Loucy (cell line): ENCODE measurements around the gene HS6ST1.

Source experiments
- H2AFZ ChIP-seq: fragments of 200-600 bp; sonication (generic); 2 replicates; pipeline ENCODE4 v1.6.0; 2016; ENCODE audit warnings: antibody characterized with exemption, mild to moderate bottlenecking, low read length, moderate library complexity
- H3F3A ChIP-seq: fragments of 200-600 bp; 2 replicates; pipeline ENCODE4 v1.6.0; 2016; ENCODE audit warnings: antibody characterized with exemption, low read depth, mild to moderate bottlenecking
- H3K27me3 ChIP-seq: fragments of 200-600 bp; sonication (generic); 2 replicates; pipeline ENCODE4 v1.6.1; 2014; ENCODE audit warnings: low read length, mild to moderate bottlenecking; ENCODE audit not compliant: insufficient read depth, poor library complexity, severe bottlenecking
- H3K36me3 ChIP-seq: fragments of 200-600 bp; sonication (generic); 2 replicates; pipeline ENCODE4 v1.6.1; 2016; ENCODE audit warnings: low read length; ENCODE audit not compliant: insufficient read depth
- H3K4me1 ChIP-seq: fragments of 200-600 bp; sonication (generic); 2 replicates; pipeline ENCODE4 v1.5.1; 2014; ENCODE audit warnings: low read length, mild to moderate bottlenecking; ENCODE audit not compliant: insufficient read depth, poor library complexity, severe bottlenecking
- H3K4me2 ChIP-seq: fragments of 200-600 bp; sonication (generic); 2 replicates; pipeline ENCODE4 v1.6.0; 2014; ENCODE audit warnings: antibody characterized with exemption, low read length, low read depth, mild to moderate bottlenecking; ENCODE audit not compliant: poor library complexity, severe bottlenecking
- H3K4me3 ChIP-seq: fragments of 200-600 bp; sonication (generic); 2 replicates; pipeline ENCODE4 v1.5.1; 2014; ENCODE audit warnings: low read length, mild to moderate bottlenecking, mixed read lengths; ENCODE audit not compliant: poor library complexity, severe bottlenecking
- H3K79me2 ChIP-seq: fragments of 200-600 bp; sonication (generic); 2 replicates; pipeline ENCODE4 v1.6.1; 2014; ENCODE audit warnings: low read length; ENCODE audit not compliant: insufficient read depth
- H3K9ac ChIP-seq: fragments of 200-600 bp; sonication (generic); 2 replicates; pipeline ENCODE4 v1.6.0; 2014; ENCODE audit warnings: mild to moderate bottlenecking, low read depth, low read length, moderate library complexity; ENCODE audit not compliant: poor library complexity, severe bottlenecking
- H3K9me2 ChIP-seq: fragments of 200-600 bp; sonication (generic); replicated peaks from 2 replicates; pipeline ENCODE4 v1.6.1; 2016; ENCODE audit warnings: low read depth, low read length, mixed read lengths
- H3K9me3 ChIP-seq: fragments of 200-600 bp; sonication (generic); 2 replicates; pipeline ENCODE4 v1.6.1; 2014; ENCODE audit warnings: mild to moderate bottlenecking, antibody characterized with exemption, low read length, low read depth; ENCODE audit not compliant: insufficient read depth
- H4K20me1 ChIP-seq: fragments of 200-600 bp; sonication (generic); 2 replicates; pipeline ENCODE4 v1.6.0; 2014; ENCODE audit warnings: antibody characterized with exemption, low read length, mild to moderate bottlenecking; ENCODE audit not compliant: insufficient read depth, poor library complexity, severe bottlenecking
- EZH2phosphoT487 ChIP-seq: fragments of 200-600 bp; IDR thresholded peaks from 2 replicates; pipeline ENCODE4 v1.6.1; 2018; ENCODE audit warnings: antibody characterized with exemption, mild to moderate bottlenecking, moderate library complexity, borderline replicate concordance
- TF ChIP-seq, protein P1 (sequence below): fragments of 200-600 bp; sonication (generic); conservative IDR thresholded peaks from 2 replicates; pipeline ENCODE4 v1.5.1; 2014; ENCODE audit warnings: mild to moderate bottlenecking, antibody characterized with exemption, low read length

Gene HS6ST1

DNA sequence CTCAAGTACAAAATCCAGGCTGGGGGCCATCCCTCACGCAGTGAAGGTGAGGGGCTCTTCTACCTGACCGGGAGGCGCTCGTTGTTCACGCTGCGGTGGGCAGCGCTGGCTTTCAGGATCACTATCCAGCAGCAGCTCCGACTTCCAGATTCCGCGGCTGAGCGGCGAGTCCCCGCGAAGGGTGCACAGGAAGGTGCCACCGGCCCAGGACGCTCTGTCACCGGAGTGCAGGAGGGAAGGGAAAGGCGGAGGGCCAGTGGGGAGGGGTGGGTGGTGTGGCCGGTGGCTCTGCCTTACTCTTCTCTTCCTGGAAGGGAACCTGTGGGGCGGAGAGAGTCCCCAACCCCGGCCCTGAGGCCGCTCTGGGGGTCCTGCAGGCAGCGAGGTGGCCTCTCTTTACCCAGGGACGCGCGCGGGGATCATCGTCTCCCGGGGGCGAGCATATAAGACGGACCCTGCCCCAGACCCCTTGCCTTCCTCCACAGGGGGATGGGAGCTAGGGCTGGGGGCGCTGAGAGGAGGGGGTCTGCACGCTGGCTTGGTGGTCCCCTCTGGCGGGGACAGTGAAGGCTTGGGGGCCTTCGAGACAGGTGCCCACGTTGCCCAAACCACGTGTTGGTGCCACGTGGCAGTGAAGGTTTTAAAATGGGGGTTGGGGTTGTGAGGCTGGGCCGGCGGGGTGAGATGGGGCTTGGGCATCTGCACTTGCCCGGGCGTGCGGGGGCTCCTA lies 26.9 kb upstream of the HS6ST1 start:
- Histone ChIP-seq H3K9me2 (no peaks in the 10 kb centered on the region), H2AFZ (no peak overlapping the region), H3K9ac (no peak overlapping the region), H4K20me1 (no peaks in the 10 kb centered on the region), H3K4me2 (no peak overlapping the region), H3K27me3 (no peaks in the 10 kb centered on the region), H3K79me2 (no peaks in the 10 kb centered on the region), H3K4me3 (no peak overlapping the region), H3F3A (no peaks in the 10 kb centered on the region), H3K9me3 (no peaks in the 10 kb centered on the region), H3K4me1 (no peaks in the 10 kb centered on the region), H3K36me3 (no peaks in the 10 kb centered on the region)
- TF ChIP-seq, protein P1, sequence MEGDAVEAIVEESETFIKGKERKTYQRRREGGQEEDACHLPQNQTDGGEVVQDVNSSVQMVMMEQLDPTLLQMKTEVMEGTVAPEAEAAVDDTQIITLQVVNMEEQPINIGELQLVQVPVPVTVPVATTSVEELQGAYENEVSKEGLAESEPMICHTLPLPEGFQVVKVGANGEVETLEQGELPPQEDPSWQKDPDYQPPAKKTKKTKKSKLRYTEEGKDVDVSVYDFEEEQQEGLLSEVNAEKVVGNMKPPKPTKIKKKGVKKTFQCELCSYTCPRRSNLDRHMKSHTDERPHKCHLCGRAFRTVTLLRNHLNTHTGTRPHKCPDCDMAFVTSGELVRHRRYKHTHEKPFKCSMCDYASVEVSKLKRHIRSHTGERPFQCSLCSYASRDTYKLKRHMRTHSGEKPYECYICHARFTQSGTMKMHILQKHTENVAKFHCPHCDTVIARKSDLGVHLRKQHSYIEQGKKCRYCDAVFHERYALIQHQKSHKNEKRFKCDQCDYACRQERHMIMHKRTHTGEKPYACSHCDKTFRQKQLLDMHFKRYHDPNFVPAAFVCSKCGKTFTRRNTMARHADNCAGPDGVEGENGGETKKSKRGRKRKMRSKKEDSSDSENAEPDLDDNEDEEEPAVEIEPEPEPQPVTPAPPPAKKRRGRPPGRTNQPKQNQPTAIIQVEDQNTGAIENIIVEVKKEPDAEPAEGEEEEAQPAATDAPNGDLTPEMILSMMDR, result no peak

DNA sequence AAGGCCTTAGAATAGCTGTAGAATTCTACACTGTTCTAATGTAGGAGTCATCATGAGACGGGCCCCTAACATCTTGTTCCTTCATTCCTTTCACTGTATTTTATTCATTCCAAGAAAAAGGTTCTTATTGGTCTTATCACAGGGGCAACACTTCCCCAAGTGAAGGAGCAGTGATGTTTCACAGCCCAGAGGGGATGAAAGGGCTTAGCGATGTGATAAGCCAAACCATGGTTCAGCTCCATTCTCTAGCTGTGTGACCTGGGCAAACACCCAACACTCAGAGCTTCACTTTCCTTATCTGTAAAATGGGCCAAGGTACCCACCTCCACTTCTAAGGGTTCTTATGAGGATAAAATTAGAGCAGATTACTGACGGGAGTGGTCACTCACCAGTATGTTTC lies 25.4 kb upstream of the HS6ST1 start:
- no peaks in the 10 kb centered on the region for H3F3A ChIP-seq
- no peak overlapping the region for H3K4me3 ChIP-seq
- no peaks in the 10 kb centered on the region for H3K36me3 ChIP-seq
- H3K9me2 ChIP-seq, result no peaks in the 10 kb centered on the region
- H2AFZ ChIP-seq, result no peak overlapping the region
- H3K9ac ChIP-seq, result no peak overlapping the region
- TF ChIP-seq, protein P1, result no peak
- TF ChIP-seq EZH2phosphoT487, result no peak
- H3K4me1 ChIP-seq, result peaks cover 4% of the 10 kb centered on the region
- no peaks in the 10 kb centered on the region for H4K20me1 ChIP-seq
- H3K4me2 ChIP-seq, result no peak overlapping the region
- no peaks in the 10 kb centered on the region for H3K79me2 ChIP-seq
- no peaks in the 10 kb centered on the region for H3K9me3 ChIP-seq
- no peaks in the 10 kb centered on the region for H3K27me3 ChIP-seq

DNA sequence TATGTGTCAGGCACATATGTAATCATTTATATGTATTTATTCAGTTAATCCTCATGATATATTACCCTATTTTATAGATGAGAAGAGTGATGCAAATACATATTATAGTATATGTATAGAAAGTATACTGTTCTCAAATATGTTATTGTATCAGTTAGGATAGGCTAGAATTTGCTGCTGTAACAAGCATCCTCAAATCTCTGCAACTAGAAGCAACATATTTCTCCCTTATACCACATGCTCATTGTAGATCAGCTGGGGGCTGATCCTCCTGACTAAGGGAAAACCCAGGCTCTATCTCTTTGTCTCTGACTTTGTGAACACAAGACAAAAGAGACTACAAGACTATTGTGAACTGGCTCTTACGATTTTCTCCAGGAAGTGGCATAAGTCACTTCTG lies 24.8 kb upstream of the HS6ST1 start:
- no peak overlapping the region for H3K9ac ChIP-seq

More for the DNA sequence above, 24.8 kb upstream of the HS6ST1 start:
- H3K4me2 ChIP-seq, result no peak overlapping the region
- H3K79me2 ChIP-seq, result no peaks in the 10 kb centered on the region
- TF ChIP-seq, protein P1, result no peak
- TF ChIP-seq EZH2phosphoT487, result no peak
- no peaks in the 10 kb centered on the region for H3K9me3 ChIP-seq
- no peak overlapping the region for H2AFZ ChIP-seq
- H3K4me1 ChIP-seq, result peaks cover 4% of the 10 kb centered on the region
- H3K9me2 ChIP-seq, result no peaks in the 10 kb centered on the region
- no peaks in the 10 kb centered on the region for H3K27me3 ChIP-seq
- H3F3A ChIP-seq, result no peaks in the 10 kb centered on the region
- H4K20me1 ChIP-seq, result no peaks in the 10 kb centered on the region
- H3K4me3 ChIP-seq, result no peak overlapping the region
- no peaks in the 10 kb centered on the region for H3K36me3 ChIP-seq
